Testis (tissue), 2 donors: Measurements from ENCODE around the gene RAB18.

Experiments
- POLR2A ChIP-seq: fragments of 450-650 bp; IDR thresholded peaks from one replicate; pipeline ENCODE4 v1.6.1; 2017; ENCODE audit warnings: antibody characterized with exemption, mild to moderate bottlenecking, moderate library complexity
- TF ChIP-seq, protein P1 (sequence below), 3 experiments: fragments of 450-650 bp in 2 of 3; fragments of 200-600 bp in 1 of 3; sonication (generic) in 1 of 3; IDR thresholded peaks; one replicate each; pipeline ENCODE4 v1.5.1; 2016 to 2019; ENCODE audit warnings: antibody characterized with exemption in 3 of 3, mild to moderate bottlenecking in 2 of 3, moderate library complexity in 1 of 3

GRCh38 chr10:27496137-27496536, 8.0 kb upstream of the RAB18 start:
- no peak for TF ChIP-seq POLR2A
- TF ChIP-seq, protein P1, sequence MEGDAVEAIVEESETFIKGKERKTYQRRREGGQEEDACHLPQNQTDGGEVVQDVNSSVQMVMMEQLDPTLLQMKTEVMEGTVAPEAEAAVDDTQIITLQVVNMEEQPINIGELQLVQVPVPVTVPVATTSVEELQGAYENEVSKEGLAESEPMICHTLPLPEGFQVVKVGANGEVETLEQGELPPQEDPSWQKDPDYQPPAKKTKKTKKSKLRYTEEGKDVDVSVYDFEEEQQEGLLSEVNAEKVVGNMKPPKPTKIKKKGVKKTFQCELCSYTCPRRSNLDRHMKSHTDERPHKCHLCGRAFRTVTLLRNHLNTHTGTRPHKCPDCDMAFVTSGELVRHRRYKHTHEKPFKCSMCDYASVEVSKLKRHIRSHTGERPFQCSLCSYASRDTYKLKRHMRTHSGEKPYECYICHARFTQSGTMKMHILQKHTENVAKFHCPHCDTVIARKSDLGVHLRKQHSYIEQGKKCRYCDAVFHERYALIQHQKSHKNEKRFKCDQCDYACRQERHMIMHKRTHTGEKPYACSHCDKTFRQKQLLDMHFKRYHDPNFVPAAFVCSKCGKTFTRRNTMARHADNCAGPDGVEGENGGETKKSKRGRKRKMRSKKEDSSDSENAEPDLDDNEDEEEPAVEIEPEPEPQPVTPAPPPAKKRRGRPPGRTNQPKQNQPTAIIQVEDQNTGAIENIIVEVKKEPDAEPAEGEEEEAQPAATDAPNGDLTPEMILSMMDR (IDR thresholded peaks at IDR 0.05), result no peak
